ENCODE measurements around the gene CDH4. TPM values are rescaled to one million over a fixed set of nuclear protein-coding genes. Genes with fewer than 3 reads are reported as not detected.

CDH4 gene
- total RNA-seq, 4 donors from 2014 or later = under 0.01 to 0.56 (median 0.19) TPM; not detected in 1

DNA sequence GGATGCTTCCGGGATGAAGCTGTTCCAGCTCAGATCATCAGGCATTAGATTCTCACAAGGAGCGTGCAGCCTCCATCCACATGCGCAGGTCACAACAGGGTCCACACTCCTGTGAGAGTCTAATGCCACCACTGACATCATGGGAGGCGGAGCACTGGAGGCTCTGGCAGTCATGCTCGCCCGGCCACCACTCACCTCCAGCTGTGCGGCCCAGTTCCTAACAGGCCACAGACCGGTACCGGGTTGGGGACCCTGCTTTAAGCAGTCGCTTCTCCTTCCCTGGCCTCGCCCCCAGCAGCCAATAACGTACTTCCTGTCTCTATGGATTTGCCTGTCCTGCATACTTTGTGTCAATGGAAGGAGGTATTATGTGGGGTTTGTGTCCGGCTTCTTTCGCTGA lies 576.8 kb downstream of the CDH4 start:
- no peak for TF ChIP-seq CTCF (IDR thresholded peaks at IDR 0.05)
- DNase-seq (ENCODE audit: low spot score) (no peak), ATAC-seq (ENCODE audit: low FRiP score) (no peak)

DNA sequence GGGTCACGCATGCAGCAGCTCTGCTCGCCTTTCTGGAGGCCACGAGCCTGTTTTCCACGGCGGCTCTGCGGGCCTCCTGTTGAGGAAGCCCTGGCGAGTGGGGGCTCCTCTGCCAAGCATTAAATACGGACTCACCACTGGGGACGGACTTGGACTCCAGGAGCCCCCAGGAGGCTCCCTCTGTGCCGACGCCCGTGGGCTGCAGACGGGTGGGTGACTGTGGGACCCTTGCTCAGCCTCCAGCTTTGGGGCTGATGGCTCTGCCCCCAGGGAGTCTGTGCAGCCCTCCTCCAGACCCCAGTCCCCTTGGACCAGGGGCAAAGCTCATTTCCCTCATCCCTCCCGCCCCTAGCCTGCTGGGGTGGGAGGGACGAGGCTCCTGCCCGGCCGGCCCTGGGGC lies 577.5 kb downstream of the CDH4 start:
- TF ChIP-seq CTCF (IDR thresholded peaks at IDR 0.05) = no peak
- DNase-seq (ENCODE audit: low spot score) (no peak), ATAC-seq (ENCODE audit: low FRiP score) (no peak)

GRCh38 chr20:61830241-61830930 lies 578.3 kb downstream of the CDH4 start:
- no peak for DNase-seq (ENCODE audit: low spot score)
- ATAC-seq (ENCODE audit: low FRiP score) = no peak
- no peak for TF ChIP-seq CTCF (IDR thresholded peaks at IDR 0.05)

DNA sequence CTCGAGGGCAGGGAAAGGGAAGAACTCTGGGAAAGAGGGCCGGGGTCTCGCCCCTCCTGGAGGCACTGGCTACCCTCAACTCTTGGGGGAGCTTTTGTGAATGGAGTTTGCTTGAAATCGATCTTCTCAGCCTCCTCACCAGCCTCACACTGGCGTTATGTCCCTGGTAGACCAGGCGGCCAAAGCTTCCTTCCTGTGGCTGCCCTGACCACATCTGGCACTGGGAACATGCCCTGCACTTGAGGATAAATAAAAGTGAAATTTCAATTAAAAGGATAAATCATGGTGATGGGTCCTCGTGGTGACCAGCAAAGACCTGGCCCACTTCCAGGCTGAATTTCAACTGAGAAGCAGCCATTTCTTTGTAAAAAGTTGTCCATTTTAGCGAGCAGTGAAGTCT lies 578.9 kb downstream of the CDH4 start:
- ATAC-seq (ENCODE audit: low FRiP score) = no peak

DNA sequence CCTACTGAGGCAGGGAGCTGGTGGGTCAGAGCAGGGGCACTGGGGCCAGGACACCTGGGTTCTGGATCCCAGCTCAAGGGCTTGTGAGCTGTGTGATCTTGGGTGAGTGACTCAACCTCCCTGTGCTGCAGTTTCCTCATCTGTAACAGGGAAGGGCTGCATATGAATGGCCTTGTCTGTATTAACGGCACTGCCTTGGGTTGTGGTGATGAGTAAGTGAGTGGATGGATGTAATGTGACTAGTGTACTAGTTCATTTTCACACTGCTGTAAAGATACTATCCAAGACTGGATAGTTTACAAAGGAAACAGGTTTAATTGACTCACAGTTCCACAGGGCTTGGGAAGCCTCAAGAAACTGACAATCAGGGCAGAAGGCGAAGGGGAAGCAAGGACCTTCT lies 580.1 kb downstream of the CDH4 start:
- no peak for DNase-seq (ENCODE audit: low spot score)
- no peak for ATAC-seq (ENCODE audit: low FRiP score)
- TF ChIP-seq CTCF (IDR thresholded peaks at IDR 0.05) = no peak

More for the DNA sequence above, 578.9 kb downstream of the CDH4 start:
- TF ChIP-seq CTCF (IDR thresholded peaks at IDR 0.05) = no peak
- DNase-seq (ENCODE audit: low spot score) = no peak

DNA sequence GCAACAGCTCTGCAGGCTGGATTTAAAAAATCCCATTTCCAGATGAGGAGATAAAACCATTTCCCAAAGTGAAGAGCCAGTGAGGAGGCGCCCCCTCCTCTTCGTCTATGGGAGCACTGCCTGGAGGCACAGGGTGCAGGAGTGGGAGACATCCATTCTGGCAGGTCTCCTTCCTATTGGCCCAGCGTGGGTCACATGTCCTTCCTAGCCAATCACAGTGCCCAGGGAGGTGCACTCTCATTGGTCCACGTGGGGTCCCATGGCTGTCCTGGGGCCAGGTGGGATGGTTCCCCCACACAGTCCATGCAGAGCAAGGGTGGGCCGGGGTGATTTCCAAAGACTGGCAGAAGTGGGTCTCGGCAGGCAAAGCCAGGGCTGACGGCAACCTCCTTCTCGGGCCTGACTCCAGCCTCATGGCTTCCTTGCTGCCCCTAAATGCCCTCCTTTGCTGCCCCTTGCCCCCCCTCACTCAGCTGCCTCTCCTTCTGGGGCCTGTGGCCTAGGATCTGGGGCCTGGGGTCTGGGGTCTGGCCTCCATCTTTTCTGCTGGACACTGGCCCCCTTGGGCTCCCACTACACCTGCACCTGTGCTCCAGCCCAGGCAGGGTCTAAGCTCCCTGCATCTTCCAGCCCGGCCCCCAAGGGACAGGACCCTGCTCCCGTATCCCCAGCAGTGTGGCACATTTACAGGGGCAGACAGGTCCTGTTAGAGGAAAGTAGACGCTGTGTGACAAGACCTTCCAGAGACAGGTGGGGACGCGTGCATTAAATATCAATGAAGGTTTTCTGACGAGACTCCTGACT lies 581.9 kb downstream of the CDH4 start:
- no peak for TF ChIP-seq CTCF (IDR thresholded peaks at IDR 0.05)
- no peak for ATAC-seq (ENCODE audit: low FRiP score)
- no peak for DNase-seq (ENCODE audit: low spot score)

GRCh38 chr20:61835301-61835700 lies 583.2 kb downstream of the CDH4 start:
- no peak for ATAC-seq (ENCODE audit: low FRiP score)

More at GRCh38 chr20:61835301-61835700, 583.2 kb downstream of the CDH4 start:
- no peak for TF ChIP-seq CTCF (IDR thresholded peaks at IDR 0.05)
- no peak for DNase-seq (ENCODE audit: low spot score)
